ENCODE measurements around the gene AOPEP.
A peak's percentile ranks its signal among the peaks of the same experiment; 100 is the strongest.

The AOPEP gene

GRCh38 chr9:95048225-95049087 is 322.0 kb downstream of the AOPEP start:
- DNase-seq = peak; percentile 54

- DNase-seq = no peak
Observed at GRCh38 chr9:95049761-95050160, 323.3 kb downstream of the AOPEP start.

- DNase-seq = no peak
Observed at GRCh38 chr9:95053611-95054570, 327.4 kb downstream of the AOPEP start.

GRCh38 chr9:95055334-95055850 is 328.9 kb downstream of the AOPEP start:
- DNase-seq = no peak

GRCh38 chr9:95055851-95056551 is 329.5 kb downstream of the AOPEP start:
- no peak for DNase-seq

- DNase-seq = no peak
Observed at GRCh38 chr9:95057101-95057500, 330.6 kb downstream of the AOPEP start.

DNA sequence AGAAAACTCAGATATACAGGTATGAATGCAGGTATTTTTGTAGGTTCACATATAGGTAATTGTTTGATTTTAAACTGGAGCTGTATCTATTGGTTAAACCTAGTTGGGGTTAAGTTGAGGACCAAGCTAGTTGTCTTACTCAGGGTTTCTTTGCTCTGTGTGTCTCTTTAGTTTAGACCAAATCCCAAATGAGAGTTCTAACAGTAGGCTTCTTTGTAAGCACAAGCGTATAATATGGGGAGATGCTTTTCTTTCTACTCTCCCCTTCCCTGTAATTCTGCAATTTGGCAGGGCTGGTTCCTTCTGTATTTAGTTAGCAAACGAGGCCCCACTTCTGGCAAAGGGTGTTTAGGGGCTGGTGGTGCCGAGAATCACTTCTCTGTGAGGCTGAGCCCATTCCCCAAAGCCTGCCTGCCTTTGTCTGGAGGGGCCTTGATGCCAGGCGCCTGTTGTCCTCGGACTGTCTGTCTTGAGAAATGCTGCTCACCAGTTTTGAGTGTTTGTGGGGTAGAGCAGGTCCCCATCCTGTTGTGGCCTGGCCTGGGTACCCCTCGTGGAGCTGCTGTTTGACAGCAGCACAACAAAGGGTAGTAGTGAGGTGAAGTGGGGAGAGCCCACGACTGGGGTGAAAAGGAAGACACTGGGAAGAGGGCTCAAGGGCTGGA is 331.8 kb downstream of the AOPEP start:
- DNase-seq = no peak

- DNase-seq = no peak
Observed at GRCh38 chr9:95058795-95059386, 332.4 kb downstream of the AOPEP start.

DNA sequence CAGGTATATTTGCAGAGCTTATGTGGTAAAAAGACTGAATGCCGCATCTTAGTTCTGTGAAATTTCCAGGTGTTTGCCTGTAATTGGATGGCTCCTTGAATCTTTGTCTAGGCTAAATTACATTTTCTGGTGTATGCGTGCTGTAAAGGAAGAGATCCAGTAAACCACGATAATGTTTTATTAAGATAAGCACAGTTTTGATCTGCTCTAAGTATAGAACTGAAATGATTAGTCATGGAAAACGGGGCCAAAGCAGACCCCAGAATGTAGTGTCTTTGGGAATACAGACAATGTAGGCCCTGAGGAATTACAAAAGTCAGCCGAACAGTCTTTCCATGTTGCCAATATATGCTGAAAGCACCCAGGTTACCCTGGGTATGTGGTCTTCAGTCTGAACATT is 333.7 kb downstream of the AOPEP start:
- no peak for DNase-seq

DNA sequence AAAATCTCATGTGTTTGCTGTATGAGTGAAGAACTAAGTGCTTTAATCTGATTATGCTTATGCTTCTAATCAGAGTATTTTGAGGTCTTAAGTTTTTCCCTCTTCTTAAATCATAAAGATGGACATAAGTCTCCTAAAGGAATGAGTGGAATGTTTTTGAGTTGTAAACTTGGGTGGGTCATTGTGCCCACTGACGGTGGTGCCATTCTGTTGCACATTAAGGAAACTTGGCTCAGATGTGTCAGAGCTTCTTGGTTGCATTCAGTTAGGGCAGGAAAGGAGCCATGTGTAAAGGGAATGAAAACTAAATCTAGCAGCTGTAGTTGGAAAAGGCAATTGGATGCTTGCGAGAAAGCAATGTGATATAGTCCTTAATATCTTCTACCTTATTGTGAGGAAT is 334.4 kb downstream of the AOPEP start:
- DNase-seq = no peak

- no peak for DNase-seq
Observed at GRCh38 chr9:95061916-95062595, 335.6 kb downstream of the AOPEP start.

DNA sequence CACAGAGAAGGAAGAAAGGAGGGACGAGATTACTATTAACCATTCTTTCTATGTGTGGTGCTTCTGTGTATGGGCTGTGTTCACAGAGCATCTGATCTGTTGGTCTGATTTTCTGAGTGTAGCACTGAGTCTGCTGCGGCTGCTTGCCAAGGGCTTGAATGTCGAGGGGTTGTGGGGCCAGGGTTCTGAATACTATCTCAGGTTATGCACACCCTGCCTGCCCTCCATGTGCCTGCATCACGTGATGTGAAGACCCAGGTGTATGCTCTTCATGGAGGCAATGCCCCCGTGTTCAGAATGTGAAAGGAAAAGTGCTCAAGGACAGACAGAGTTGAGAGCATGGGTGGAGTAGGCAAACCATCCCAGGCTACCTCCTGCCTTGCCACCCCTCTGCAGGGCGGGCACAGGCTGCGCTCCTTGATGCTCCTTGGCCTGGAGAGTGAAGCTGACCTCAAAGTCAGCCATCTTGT is 336.1 kb downstream of the AOPEP start:
- no peak for DNase-seq

DNA sequence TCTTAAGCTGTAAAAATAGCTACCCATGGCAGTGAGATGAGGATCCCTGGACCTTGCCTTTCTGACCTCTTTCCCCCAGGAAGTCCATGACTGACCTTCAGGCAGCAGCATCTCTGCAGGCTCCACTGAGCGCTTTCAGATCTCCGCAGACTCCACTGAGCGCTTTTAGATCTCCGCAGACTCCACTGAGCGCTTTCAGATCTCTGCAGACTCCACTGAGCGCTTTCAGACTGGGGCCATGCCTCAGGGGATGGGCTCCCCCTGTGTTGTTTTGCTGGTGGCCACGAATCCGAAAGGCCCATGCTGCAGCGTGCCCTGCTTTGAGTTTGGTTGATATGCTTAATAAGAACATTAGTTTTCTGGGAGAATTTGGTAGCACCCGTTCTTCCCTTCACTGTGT is 336.8 kb downstream of the AOPEP start:
- no peak for DNase-seq

DNA sequence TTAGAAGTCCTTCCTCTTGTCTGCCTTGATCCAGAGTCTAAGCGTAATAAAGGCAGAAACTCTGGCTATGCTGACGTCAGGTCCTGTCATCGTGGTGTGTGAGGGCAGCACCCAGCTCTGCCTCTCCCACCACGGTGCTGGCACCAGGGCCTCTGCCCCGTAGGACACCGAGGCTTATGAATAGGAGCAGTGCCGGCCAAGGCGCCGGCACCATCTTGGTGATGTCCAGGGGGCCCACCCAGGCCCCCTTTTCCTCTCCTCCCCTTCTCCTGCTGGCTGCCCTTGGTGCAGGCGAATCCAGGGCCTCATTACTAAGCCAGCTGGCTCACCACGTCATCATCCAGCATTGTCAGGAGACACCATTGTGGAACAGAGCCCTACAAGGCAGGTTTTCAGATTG is 338.7 kb downstream of the AOPEP start:
- DNase-seq = no peak

GRCh38 chr9:95067057-95067456 is 340.6 kb downstream of the AOPEP start:
- no peak for DNase-seq

DNA sequence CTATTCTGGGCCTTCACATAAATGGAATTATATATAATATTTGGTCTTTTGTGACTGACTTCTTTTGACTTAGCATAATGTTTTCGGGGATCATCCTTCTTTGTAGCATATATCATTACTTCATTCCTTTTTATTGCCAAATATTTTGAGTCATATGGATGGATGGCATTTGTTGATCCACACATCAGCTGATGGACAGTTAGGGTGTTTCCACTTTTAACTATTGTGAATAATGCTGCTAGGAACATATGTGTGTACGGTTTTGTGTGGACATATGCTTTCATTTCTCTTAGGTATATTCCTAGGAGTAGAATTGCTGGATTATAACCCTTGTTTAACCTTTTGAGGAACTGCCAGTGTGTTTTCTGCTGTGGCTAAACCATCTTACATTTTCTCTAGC is 341.4 kb downstream of the AOPEP start:
- no peak for DNase-seq

DNA sequence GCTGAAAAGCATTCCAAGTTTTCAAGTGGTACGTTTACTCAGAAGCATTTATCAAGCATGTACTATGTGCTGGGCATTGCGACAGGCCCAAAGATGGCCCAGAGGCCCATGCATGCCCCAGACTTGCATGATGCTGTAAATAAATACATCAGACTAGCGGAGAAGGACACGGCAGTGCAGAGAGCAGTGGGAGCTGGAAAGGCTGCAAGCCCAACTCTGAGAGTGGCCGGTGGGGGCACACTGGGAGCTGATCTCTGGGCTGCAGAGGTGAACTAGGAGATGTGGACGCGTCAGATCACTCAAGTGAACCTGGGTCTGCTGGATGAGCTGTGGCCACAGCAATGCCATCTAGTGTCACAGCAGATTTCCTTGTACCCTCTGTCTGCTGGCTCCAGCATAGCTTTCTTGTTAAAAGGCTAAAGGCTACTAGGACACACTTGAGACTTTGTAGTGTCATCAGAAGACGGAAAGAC is 344.1 kb downstream of the AOPEP start:
- DNase-seq = no peak

DNA sequence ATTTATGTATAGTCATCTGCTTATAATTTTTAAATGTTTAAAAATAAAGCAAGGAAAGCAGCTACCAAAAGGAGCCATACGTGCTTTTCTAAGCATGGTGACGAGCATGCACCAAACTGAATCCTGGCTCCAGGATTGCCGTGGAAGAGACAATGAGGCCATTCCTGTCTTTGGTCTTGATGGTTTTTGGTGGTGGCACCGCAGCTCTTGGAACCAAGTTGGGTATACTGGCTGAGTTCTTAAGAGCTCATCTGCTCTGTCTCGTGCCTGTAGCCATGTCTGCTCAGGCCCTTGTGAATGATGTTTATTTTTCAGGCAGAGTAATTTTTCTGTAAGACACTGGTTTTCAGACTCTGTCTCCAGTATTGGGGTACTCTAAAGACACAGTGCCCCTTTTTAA is 345.0 kb downstream of the AOPEP start:
- no peak for DNase-seq

GRCh38 chr9:95071925-95072324 is 345.4 kb downstream of the AOPEP start:
- no peak for DNase-seq

GRCh38 chr9:95073042-95073607 is 346.6 kb downstream of the AOPEP start:
- DNase-seq = no peak

DNA sequence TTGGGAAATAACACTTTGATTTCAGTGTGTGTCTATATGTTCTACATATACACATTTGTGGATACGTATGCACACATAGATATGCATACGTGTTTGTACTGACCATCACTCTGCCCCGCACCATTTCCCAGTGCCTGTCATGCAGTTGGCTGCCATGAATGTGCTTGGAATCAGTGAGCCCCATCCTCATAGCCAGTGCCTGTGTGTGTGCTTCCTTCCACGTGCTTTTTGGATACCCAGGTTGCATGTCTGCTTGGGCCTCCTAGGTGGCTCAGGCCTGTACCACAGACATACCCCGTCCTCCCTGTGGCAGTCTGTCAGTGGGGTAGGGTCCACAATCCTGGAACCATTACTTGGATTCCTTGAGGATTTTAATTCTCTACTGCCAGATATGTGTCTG is 347.4 kb downstream of the AOPEP start:
- no peak for DNase-seq

Measured in activated CD4-positive, alpha-beta T cell treated with anti-CD3 and anti-CD28 coated beads for 48 hours (primary cell).